ENCODE measurements around the gene ADPRS. TPM values are rescaled to one million over a fixed set of nuclear protein-coding genes. Genes with fewer than 3 reads are reported as not detected.

ADPRS gene
- total RNA-seq, 1 experiment from 2014 or later, result 83.0 TPM

GRCh38 chr1:36051821-36052220, 36.9 kb upstream of the ADPRS start:
- no peaks in the 10 kb centered on the region for H3K4me1 ChIP-seq (ENCODE audit: insufficient read depth, low read length)
- H4K20me1 ChIP-seq (ENCODE audit: low read length), result no peaks in the 10 kb centered on the region
- no TSS peak for BruUV-seq (replicated peaks)
- no peaks in the 10 kb centered on the region for H3K27me3 ChIP-seq (ENCODE audit: low read length)
- ChIA-PET CTCF (no interaction called here), POLR2A (ENCODE audit: unreplicated experiment) (no interaction called here)
- peaks cover 11% of the 10 kb centered on the region; the same call in 1 of the 2 replicates for H3K36me3 ChIP-seq (ENCODE audit: low read depth, low read length)
- no peaks in the 10 kb centered on the region for H3F3A ChIP-seq (ENCODE audit: low read length, unreplicated experiment)
- H3K9me3 ChIP-seq (ENCODE audit: low read length), result no peaks in the 10 kb centered on the region
- H3K9me2 ChIP-seq (replicated peaks; ENCODE audit: low read length), result no peaks in the 10 kb centered on the region
- H3K4me2 ChIP-seq (ENCODE audit: low read length), result no peak overlapping the region
- H3K4me3 ChIP-seq (ENCODE audit: low read length), result no peak overlapping the region
- H2AFZ ChIP-seq (ENCODE audit: low read length), result no peak overlapping the region
- intact Hi-C loops (cut with micrococcal nuclease), result no loop called here
- no peak for TF ChIP-seq CTCF (conservative IDR thresholded peaks at IDR 0.05; ENCODE audit: low read depth, low read length)
- no peak for TF ChIP-seq EZH2phosphoT487 (IDR thresholded peaks at IDR 0.05; ENCODE audit: borderline replicate concordance, low read length)
- DNase-seq (no peak), ATAC-seq (no peak)
- no peaks in the 10 kb centered on the region for H3K79me2 ChIP-seq (ENCODE audit: low read length)
- no peak overlapping the region for H3K9ac ChIP-seq (ENCODE audit: low read length)
- H3K27ac ChIP-seq (ENCODE audit: low read length), result no peak overlapping the region

- no peaks in the 10 kb centered on the region for H4K20me1 ChIP-seq (ENCODE audit: low read length)
- no peak for ATAC-seq
- no peaks in the 10 kb centered on the region for H3F3A ChIP-seq (ENCODE audit: low read length, unreplicated experiment)
- H3K9me2 ChIP-seq (replicated peaks; ENCODE audit: low read length), result no peaks in the 10 kb centered on the region
- TF ChIP-seq EZH2phosphoT487 (IDR thresholded peaks at IDR 0.05; ENCODE audit: borderline replicate concordance, low read length) (no peak), EZH2 (IDR thresholded peaks at IDR 0.05; ENCODE audit: low read length, unreplicated experiment) (no peak), CTCF (conservative IDR thresholded peaks at IDR 0.05; ENCODE audit: low read depth, low read length) (no peak)
- no TSS peak for BruUV-seq (replicated peaks)
- H3K27ac ChIP-seq (ENCODE audit: low read length), result no peak overlapping the region
- no peaks in the 10 kb centered on the region for H3K27me3 ChIP-seq (ENCODE audit: low read length)
- no peaks in the 10 kb centered on the region for H3K79me2 ChIP-seq (ENCODE audit: low read length)
- ChIA-PET CTCF (no interaction called here), POLR2A (ENCODE audit: unreplicated experiment) (no interaction called here)
- H3K9ac ChIP-seq (ENCODE audit: low read length), result no peak overlapping the region
- H3K4me3 ChIP-seq (ENCODE audit: low read length), result no peak overlapping the region
- no peak overlapping the region for H2AFZ ChIP-seq (ENCODE audit: low read length)
- H3K36me3 ChIP-seq (ENCODE audit: low read depth, low read length), result peaks cover 8% of the 10 kb centered on the region; the same call in 1 of the 2 replicates
- DNase-seq, result no peak
- H3K9me3 ChIP-seq (ENCODE audit: low read length), result no peaks in the 10 kb centered on the region
- H3K4me1 ChIP-seq (ENCODE audit: insufficient read depth, low read length), result no peaks in the 10 kb centered on the region
- H3K4me2 ChIP-seq (ENCODE audit: low read length), result no peak overlapping the region
- intact Hi-C loops (cut with micrococcal nuclease), result no loop called here
These were observed 34.7 kb upstream of the ADPRS start for GRCh38 chr1:36053978-36054377.

GRCh38 chr1:36055706-36056105, 33.0 kb upstream of the ADPRS start:
- no peak overlapping the region for H3K4me3 ChIP-seq (ENCODE audit: low read length)
- H3K27ac ChIP-seq (ENCODE audit: low read length), result no peak overlapping the region
- CTCF ChIA-PET, result no interaction called here
- no peaks in the 10 kb centered on the region for H3F3A ChIP-seq (ENCODE audit: low read length, unreplicated experiment)
- no peak for DNase-seq
- no peak overlapping the region for H3K4me2 ChIP-seq (ENCODE audit: low read length)
- no peaks in the 10 kb centered on the region for H3K4me1 ChIP-seq (ENCODE audit: insufficient read depth, low read length)
- no peak overlapping the region for H2AFZ ChIP-seq (ENCODE audit: low read length)
- TF ChIP-seq EZH2phosphoT487 (IDR thresholded peaks at IDR 0.05; ENCODE audit: borderline replicate concordance, low read length) (no peak), CTCF (conservative IDR thresholded peaks at IDR 0.05; ENCODE audit: low read depth, low read length) (no peak), EZH2 (IDR thresholded peaks at IDR 0.05; ENCODE audit: low read length, unreplicated experiment) (no peak)
- intact Hi-C loops (cut with micrococcal nuclease), result no loop called here
- H3K9me2 ChIP-seq (replicated peaks; ENCODE audit: low read length), result no peaks in the 10 kb centered on the region
- TSS peak; percentile 14 for BruUV-seq (replicated peaks)
- H3K27me3 ChIP-seq (ENCODE audit: low read length), result no peaks in the 10 kb centered on the region
- H3K36me3 ChIP-seq (ENCODE audit: low read depth, low read length), result peaks cover 8% of the 10 kb centered on the region; the same call in 1 of the 2 replicates
- H4K20me1 ChIP-seq (ENCODE audit: low read length), result no peaks in the 10 kb centered on the region
- no peak for ATAC-seq
- H3K79me2 ChIP-seq (ENCODE audit: low read length), result no peaks in the 10 kb centered on the region
- POLR2A ChIA-PET (ENCODE audit: unreplicated experiment), result no interaction called here
- H3K9me3 ChIP-seq (ENCODE audit: low read length), result no peaks in the 10 kb centered on the region
- no peak overlapping the region for H3K9ac ChIP-seq (ENCODE audit: low read length)

All from PC-3 (cell line).